ENCODE data around the gene JMJD1C. TPM values are rescaled to one million over a fixed set of nuclear protein-coding genes. Genes with fewer than 3 reads are reported as not detected.
"Not testable (repeated sequence)": the region's sequence is repeated elsewhere in the genome, so short reads cannot be mapped to it uniquely, and the experiment has no call there.

The JMJD1C gene
- total RNA-seq, 1 experiment from 2014 or later, result 62.5 TPM

GRCh38 chr10:63292847-63293246 lies 172.9 kb downstream of the JMJD1C start:
- not testable (repeated sequence) for H3K4me1 ChIP-seq (replicated peaks); H3K4me3 ChIP-seq; H3K36me3 ChIP-seq; H3K27me3 ChIP-seq (replicated peaks); H3K9me3 ChIP-seq (replicated peaks); H3K27ac ChIP-seq
- DNase-seq (ENCODE audit: low read depth in 1 of 2, low spot score in 2 of 2), result peak in 1 of 2 experiments; percentile 7

GRCh38 chr10:63288170-63288569 lies 177.6 kb downstream of the JMJD1C start:
- no peak overlapping the region for H3K4me3 ChIP-seq
- DNase-seq (ENCODE audit: low read depth in 1 of 2, low spot score in 2 of 2), result no peak
- no peaks in the 10 kb centered on the region for H3K9me3 ChIP-seq (replicated peaks)
- no peak overlapping the region for H3K27ac ChIP-seq
- H3K27me3 ChIP-seq (replicated peaks), result no peaks in the 10 kb centered on the region
- no peaks in the 10 kb centered on the region for H3K36me3 ChIP-seq
- H3K4me1 ChIP-seq (replicated peaks), result no peaks in the 10 kb centered on the region

GRCh38 chr10:63286754-63287264 lies 179.0 kb downstream of the JMJD1C start:
- Histone ChIP-seq H3K36me3 (no peaks in the 10 kb centered on the region), H3K4me1 (replicated peaks) (no peaks in the 10 kb centered on the region), H3K4me3 (no peak overlapping the region), H3K27me3 (replicated peaks) (no peaks in the 10 kb centered on the region), H3K9me3 (replicated peaks) (no peaks in the 10 kb centered on the region), H3K27ac (no peak overlapping the region)
- DNase-seq (ENCODE audit: low read depth in 1 of 2, low spot score in 2 of 2), result no peak

GRCh38 chr10:63286340-63286739 lies 179.4 kb downstream of the JMJD1C start:
- Histone ChIP-seq H3K4me1 (replicated peaks) (no peaks in the 10 kb centered on the region), H3K27me3 (replicated peaks) (no peaks in the 10 kb centered on the region), H3K27ac (no peak overlapping the region), H3K9me3 (replicated peaks) (no peaks in the 10 kb centered on the region), H3K36me3 (no peaks in the 10 kb centered on the region), H3K4me3 (no peak overlapping the region)
- no peak for DNase-seq (ENCODE audit: low read depth in 1 of 2, low spot score in 2 of 2)

GRCh38 chr10:63283901-63284300 lies 181.9 kb downstream of the JMJD1C start:
- H3K4me3 ChIP-seq; H3K36me3 ChIP-seq; H3K27me3 ChIP-seq (replicated peaks); DNase-seq (ENCODE audit: low read depth in 1 of 2, low spot score in 2 of 2); H3K9me3 ChIP-seq (replicated peaks); H3K27ac ChIP-seq; H3K4me1 ChIP-seq (replicated peaks): not testable (repeated sequence)

- H3K36me3 ChIP-seq, result no peaks in the 10 kb centered on the region
Measured at GRCh38 chr10:63283093-63283492, 182.7 kb downstream of the JMJD1C start.

GRCh38 chr10:63281967-63282366 lies 183.8 kb downstream of the JMJD1C start:
- Histone ChIP-seq H3K27me3 (replicated peaks) (no peaks in the 10 kb centered on the region), H3K27ac (no peak overlapping the region), H3K4me3 (no peak overlapping the region), H3K4me1 (replicated peaks) (no peaks in the 10 kb centered on the region), H3K9me3 (replicated peaks) (no peaks in the 10 kb centered on the region), H3K36me3 (no peaks in the 10 kb centered on the region)
- no peak for DNase-seq (ENCODE audit: low read depth in 1 of 2, low spot score in 2 of 2)

More at GRCh38 chr10:63283093-63283492, 182.7 kb downstream of the JMJD1C start:
- no peak overlapping the region for H3K27ac ChIP-seq
- no peak overlapping the region for H3K4me3 ChIP-seq
- H3K4me1 ChIP-seq (replicated peaks), result no peaks in the 10 kb centered on the region
- no peaks in the 10 kb centered on the region for H3K9me3 ChIP-seq (replicated peaks)
- H3K27me3 ChIP-seq (replicated peaks), result no peaks in the 10 kb centered on the region
- no peak for DNase-seq (ENCODE audit: low read depth in 1 of 2, low spot score in 2 of 2)

GRCh38 chr10:63280386-63280785 lies 185.4 kb downstream of the JMJD1C start:
- Histone ChIP-seq H3K4me3 (no peak overlapping the region), H3K9me3 (replicated peaks) (no peaks in the 10 kb centered on the region), H3K4me1 (replicated peaks) (no peaks in the 10 kb centered on the region), H3K27ac (no peak overlapping the region), H3K27me3 (replicated peaks) (no peaks in the 10 kb centered on the region), H3K36me3 (no peaks in the 10 kb centered on the region)
- no peak for DNase-seq (ENCODE audit: low read depth in 1 of 2, low spot score in 2 of 2)

GRCh38 chr10:63275094-63275493 lies 190.7 kb downstream of the JMJD1C start:
- 0 out of 2 replicates have a peak, but pooled peaks cover 5% of the 10 kb centered on the region for H3K4me1 ChIP-seq (replicated peaks)
- DNase-seq (ENCODE audit: low read depth in 1 of 2, low spot score in 2 of 2), result no peak
- no peak overlapping the region for H3K4me3 ChIP-seq
- no peaks in the 10 kb centered on the region for H3K36me3 ChIP-seq
- no peaks in the 10 kb centered on the region for H3K27me3 ChIP-seq (replicated peaks)
- H3K9me3 ChIP-seq (replicated peaks), result no peaks in the 10 kb centered on the region
- H3K27ac ChIP-seq, result no peak overlapping the region

GRCh38 chr10:63273577-63273976 lies 192.2 kb downstream of the JMJD1C start:
- Histone ChIP-seq H3K4me1 (replicated peaks) (0 out of 2 replicates have a peak, but pooled peaks cover 5% of the 10 kb centered on the region), H3K36me3 (no peaks in the 10 kb centered on the region), H3K27me3 (replicated peaks) (no peaks in the 10 kb centered on the region), H3K4me3 (no peak overlapping the region), H3K27ac (no peak overlapping the region), H3K9me3 (replicated peaks) (no peaks in the 10 kb centered on the region)
- no peak for DNase-seq (ENCODE audit: low read depth in 1 of 2, low spot score in 2 of 2)

GRCh38 chr10:63268798-63269503 lies 196.8 kb downstream of the JMJD1C start:
- Histone ChIP-seq H3K36me3 (no peaks in the 10 kb centered on the region), H3K27ac (peak overlapping the region; percentile 89), H3K27me3 (replicated peaks) (no peaks in the 10 kb centered on the region)

GRCh38 chr10:63268149-63268797 lies 197.5 kb downstream of the JMJD1C start:
- no peaks in the 10 kb centered on the region for H3K36me3 ChIP-seq
- peaks cover 5% of the 10 kb centered on the region; the same call in 1 of the 2 replicates for H3K4me1 ChIP-seq (replicated peaks)
- peak overlapping the region; percentile 89 for H3K27ac ChIP-seq
- no peaks in the 10 kb centered on the region for H3K9me3 ChIP-seq (replicated peaks)
- no peaks in the 10 kb centered on the region for H3K27me3 ChIP-seq (replicated peaks)
- DNase-seq (ENCODE audit: low read depth in 1 of 2, low spot score in 2 of 2), result no peak
- peak overlapping the region; percentile 36 for H3K4me3 ChIP-seq

More at GRCh38 chr10:63268798-63269503, 196.8 kb downstream of the JMJD1C start:
- Histone ChIP-seq H3K4me1 (replicated peaks) (peaks cover 5% of the 10 kb centered on the region; the same call in 1 of the 2 replicates), H3K9me3 (replicated peaks) (no peaks in the 10 kb centered on the region), H3K4me3 (peak overlapping the region; percentile 36)
- DNase-seq (ENCODE audit: low read depth in 1 of 2, low spot score in 2 of 2), result peak; percentile 79 to 85

GRCh38 chr10:63267414-63268148 lies 198.2 kb downstream of the JMJD1C start:
- H3K9me3 ChIP-seq (replicated peaks), result no peaks in the 10 kb centered on the region
- H3K4me3 ChIP-seq, result peak overlapping the region; percentile 36
- peak overlapping the region; percentile 89 for H3K27ac ChIP-seq
- DNase-seq (ENCODE audit: low read depth in 1 of 2, low spot score in 2 of 2), result peak; percentile 73 to 83
- no peaks in the 10 kb centered on the region for H3K36me3 ChIP-seq
- H3K4me1 ChIP-seq (replicated peaks), result peaks cover 5% of the 10 kb centered on the region; the same call in 1 of the 2 replicates
- H3K27me3 ChIP-seq (replicated peaks), result no peaks in the 10 kb centered on the region

Measured in SJSA1 (cell line).